Right lobe of liver (tissue), 6 donors: ENCODE results near the gene PTCSC3. TPM values are rescaled to one million over a fixed set of nuclear protein-coding genes. Genes with fewer than 3 reads are reported as not detected.

Experiments used
- ATAC-seq, 4 donors: fragments of 200-7000 bp; cut with Tn5 transposase; one replicate each; pipeline ENCODE4 v1.9.1; 2020; ENCODE audit warnings: mild to moderate bottlenecking in 4 of 4, moderate library complexity in 4 of 4
- DNase-seq, 3 donors: peaks; one replicate each; pipeline ENCODE4 v3.0.0-alpha.2; 2020
- H3K27ac ChIP-seq, 3 donors: fragments of 200-600 bp; one replicate each; pipeline ENCODE4 v1.8.0; 2022
- H3K27me3 ChIP-seq, 2 donors: fragments of 200-600 bp; one replicate each; pipeline ENCODE4 v1.8.0; 2022
- H3K36me3 ChIP-seq, 4 donors: fragments of 200-600 bp; sonication (generic) in 1 of 4; one replicate each; pipeline versions ENCODE4 v1.5.1 to v1.8.0; 2017 to 2022; ENCODE audit warnings: control low read depth in 1 of 4
- H3K4me1 ChIP-seq, 4 donors: fragments of 200-600 bp; sonication (generic) in 1 of 4; one replicate each; pipeline versions ENCODE4 v1.5.1 to v1.8.0; 2017 to 2022; ENCODE audit warnings: control low read depth in 1 of 4
- H3K4me3 ChIP-seq, 3 donors: fragments of 200-600 bp; one replicate each; pipeline ENCODE4 v1.8.0; 2022
- H3K9me3 ChIP-seq, 4 donors: fragments of 200-600 bp; sonication (generic) in 1 of 4; one replicate each; pipeline versions ENCODE4 v1.5.1 to v1.8.0; 2017 to 2022; ENCODE audit warnings: control low read depth in 1 of 4
- CTCF ChIP-seq, 4 donors: fragments of 200-600 bp in 3 of 4; fragments of 450-650 bp in 1 of 4; IDR thresholded peaks; one replicate each; pipeline versions ENCODE4 v1.5.1 to v1.8.0; 2016 to 2022; ENCODE audit warnings: antibody characterized with exemption in 4 of 4, mild to moderate bottlenecking in 2 of 4
- POLR2A ChIP-seq: fragments of 450-650 bp; IDR thresholded peaks from one replicate; pipeline ENCODE4 v1.6.1; 2017; ENCODE audit warnings: antibody characterized with exemption, mild to moderate bottlenecking
- WGBS: methylation state at CpG from one replicate; pipeline ENCODE4 v1.1.6; 2018; ENCODE audit warnings: low coverage, low lambda C conversion rate; ENCODE audit not compliant: insufficient coverage; ENCODE audit errors: missing lambda C conversion rate; 5-methylcytosine and 5-hydroxymethylcytosine counted together
- intact Hi-C, 2 donors: fragments of 100-400 bp; cut with DNase I; formaldehyde crosslinking; loops; one replicate each; pipeline versions ENCODE4 v1.11.2 to v1.14.1; 2022
- total RNA-seq, 6 experiments: library from RNA; depleted of rRNA in 2 of 6; stranded (reverse); fragments of >200 nt in 2 of 6; fragmentation: NEBNext Ultra II Directional in 3 of 6; extraction: Animal tissue kit (Norgen Biotek cat#: 25700) in 3 of 6; gene quantifications; one replicate each; pipeline versions ENCODE4 v1.1.0 to v1.2.4, GENCODE V29; 2016 to 2023
- donor health status: DM: no; HTN: yes; CAD: no.
- donor health status: DM: no; HTN: no; CAD: no.
- donor health status: DM: no; HTN: no; CAD: no.
- donor health status: DM: no; HTN: yes; CAD: no.
- donor health status: DM: no; HTN: yes; CAD: no.

Gene PTCSC3
- total RNA-seq, 6 experiments from 2014 or later: not detected

DNA sequence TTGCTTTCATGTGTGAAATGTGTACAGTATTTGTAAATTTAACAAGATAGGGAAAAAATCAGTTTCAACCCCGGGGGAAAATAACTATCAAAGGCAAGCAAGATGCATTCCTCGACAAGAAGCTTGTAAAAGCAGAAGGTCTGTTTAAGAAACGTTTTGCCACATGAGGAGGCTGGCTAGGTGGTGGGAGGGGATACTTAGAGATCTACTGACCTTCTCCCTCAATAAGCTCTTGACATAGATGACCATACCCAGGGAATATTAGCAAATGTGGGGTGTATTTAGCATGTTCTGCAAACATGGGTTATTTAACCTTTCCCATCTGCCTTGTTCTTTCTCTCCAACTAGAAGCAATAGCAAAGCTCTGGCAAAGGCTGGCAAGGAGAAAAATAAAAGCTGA is 4.9 kb downstream of the PTCSC3 start:
- no peak for ATAC-seq
- Histone ChIP-seq H3K4me1 (no peaks in the 10 kb centered on the region), H3K36me3 (no peaks in the 10 kb centered on the region), H3K27me3 (no peaks in the 10 kb centered on the region), H3K27ac (no peak overlapping the region), H3K4me3 (no peak overlapping the region), H3K9me3 (no peaks in the 10 kb centered on the region)
- WGBS: 40% methylated on average over 3 of the region's 3 CpGs
- intact Hi-C loops: no loop called here
- TF ChIP-seq POLR2A (no peak), CTCF (IDR thresholded peaks at IDR 0.05) (no peak)
- DNase-seq: no peak

GRCh38 chr14:36167431-36167830 is 9.1 kb downstream of the PTCSC3 start:
- H3K9me3 ChIP-seq: no peaks in the 10 kb centered on the region
- no peak for DNase-seq
- 30% methylated on average over 5 of the region's 5 CpGs for WGBS
- no peak for TF ChIP-seq CTCF (IDR thresholded peaks at IDR 0.05)
- no peak for TF ChIP-seq POLR2A
- no peak for ATAC-seq
- H3K27me3 ChIP-seq: no peaks in the 10 kb centered on the region
- H3K4me1 ChIP-seq: no peaks in the 10 kb centered on the region
- intact Hi-C loops: no loop called here
- no peaks in the 10 kb centered on the region for H3K36me3 ChIP-seq
- no peak overlapping the region for H3K27ac ChIP-seq
- no peak overlapping the region for H3K4me3 ChIP-seq

DNA sequence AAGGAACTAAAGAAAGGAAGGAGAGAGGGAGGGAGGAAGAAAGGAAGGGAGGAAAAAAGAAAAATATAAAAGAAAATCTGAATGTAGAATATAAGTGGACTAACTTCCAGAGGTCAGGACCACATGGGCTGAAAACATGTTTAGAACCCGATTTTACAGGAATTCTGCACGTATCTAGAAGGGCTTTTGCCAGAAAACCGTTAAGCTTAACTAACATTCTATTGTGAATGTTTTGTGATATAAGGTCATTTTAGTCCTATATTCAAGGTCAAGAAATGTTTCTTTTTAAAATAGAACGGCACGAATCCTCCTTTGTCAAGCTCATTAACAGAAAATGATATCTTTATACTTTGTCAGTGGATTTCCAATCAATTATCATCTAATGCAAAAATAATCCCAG is 13.1 kb downstream of the PTCSC3 start:
- TF ChIP-seq POLR2A (no peak), CTCF (IDR thresholded peaks at IDR 0.05) (no peak)
- WGBS: 35% methylated on average over 5 of the region's 5 CpGs
- DNase-seq (no peak), ATAC-seq (no peak)
- Histone ChIP-seq H3K4me1 (no peaks in the 10 kb centered on the region), H3K27me3 (no peaks in the 10 kb centered on the region), H3K36me3 (no peaks in the 10 kb centered on the region), H3K4me3 (no peak overlapping the region), H3K9me3 (no peaks in the 10 kb centered on the region), H3K27ac (no peak overlapping the region)
- intact Hi-C loops: no loop called here

DNA sequence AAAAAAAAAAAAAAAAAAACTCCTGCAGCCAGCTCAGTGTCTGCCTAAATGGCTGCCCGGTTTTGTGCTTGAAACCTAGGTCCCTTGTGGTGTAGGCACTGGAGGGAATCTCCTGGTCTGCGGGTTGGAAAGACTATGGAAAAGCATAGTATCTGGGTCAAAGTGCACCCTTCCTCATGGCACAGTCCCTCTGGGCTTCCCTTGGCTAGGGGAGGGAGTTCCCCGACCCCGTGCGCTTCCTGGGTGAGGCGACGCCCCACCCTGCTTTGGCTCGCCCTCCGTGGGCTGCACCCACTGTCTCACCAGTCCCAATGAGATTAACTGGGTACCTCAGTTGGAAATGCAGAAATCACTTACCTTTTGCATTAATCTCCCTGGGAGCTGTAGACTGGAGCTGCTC is 14.3 kb downstream of the PTCSC3 start:
- WGBS: 33% methylated on average over 1 of the region's 9 CpGs
- DNase-seq (no peak), ATAC-seq (no peak)
- intact Hi-C loops: no loop called here
- H3K4me3 ChIP-seq: no peak overlapping the region
- no peaks in the 10 kb centered on the region for H3K9me3 ChIP-seq
- H3K27me3 ChIP-seq: no peaks in the 10 kb centered on the region
- TF ChIP-seq POLR2A: no peak
- TF ChIP-seq CTCF (IDR thresholded peaks at IDR 0.05): no peak
- no peaks in the 10 kb centered on the region for H3K4me1 ChIP-seq
- H3K36me3 ChIP-seq: no peaks in the 10 kb centered on the region
- no peak overlapping the region for H3K27ac ChIP-seq

DNA sequence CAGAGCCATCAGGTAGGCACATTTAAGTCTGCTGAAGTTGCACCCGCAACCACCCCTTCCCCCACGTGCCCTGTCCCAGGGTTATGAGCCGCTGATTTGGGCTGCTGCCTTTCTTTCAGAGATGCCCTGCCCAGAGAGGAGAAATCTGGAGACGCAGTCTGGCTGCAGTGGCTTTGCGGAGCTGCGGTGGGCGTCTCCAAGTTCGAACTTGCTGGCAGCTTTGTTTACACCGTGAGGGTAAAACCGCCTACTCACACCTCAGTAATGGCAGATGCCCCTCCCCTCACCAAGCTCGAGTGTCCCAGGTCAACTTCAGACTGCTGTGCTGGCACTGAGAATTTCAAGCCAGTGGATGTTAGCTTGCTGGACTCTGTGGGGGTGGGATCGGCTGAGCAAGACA is 14.7 kb downstream of the PTCSC3 start:
- H3K27ac ChIP-seq: no peak overlapping the region
- TF ChIP-seq POLR2A: no peak
- no peak for TF ChIP-seq CTCF (IDR thresholded peaks at IDR 0.05)
- H3K4me3 ChIP-seq: no peak overlapping the region
- no peaks in the 10 kb centered on the region for H3K9me3 ChIP-seq
- no peaks in the 10 kb centered on the region for H3K27me3 ChIP-seq
- no peak for ATAC-seq
- 28% methylated on average over 10 of the region's 12 CpGs for WGBS
- no peaks in the 10 kb centered on the region for H3K4me1 ChIP-seq
- DNase-seq: no peak
- intact Hi-C loops: no loop called here
- H3K36me3 ChIP-seq: no peaks in the 10 kb centered on the region
